ENCODE results near the gene SPTBN1.

The SPTBN1 gene

DNA sequence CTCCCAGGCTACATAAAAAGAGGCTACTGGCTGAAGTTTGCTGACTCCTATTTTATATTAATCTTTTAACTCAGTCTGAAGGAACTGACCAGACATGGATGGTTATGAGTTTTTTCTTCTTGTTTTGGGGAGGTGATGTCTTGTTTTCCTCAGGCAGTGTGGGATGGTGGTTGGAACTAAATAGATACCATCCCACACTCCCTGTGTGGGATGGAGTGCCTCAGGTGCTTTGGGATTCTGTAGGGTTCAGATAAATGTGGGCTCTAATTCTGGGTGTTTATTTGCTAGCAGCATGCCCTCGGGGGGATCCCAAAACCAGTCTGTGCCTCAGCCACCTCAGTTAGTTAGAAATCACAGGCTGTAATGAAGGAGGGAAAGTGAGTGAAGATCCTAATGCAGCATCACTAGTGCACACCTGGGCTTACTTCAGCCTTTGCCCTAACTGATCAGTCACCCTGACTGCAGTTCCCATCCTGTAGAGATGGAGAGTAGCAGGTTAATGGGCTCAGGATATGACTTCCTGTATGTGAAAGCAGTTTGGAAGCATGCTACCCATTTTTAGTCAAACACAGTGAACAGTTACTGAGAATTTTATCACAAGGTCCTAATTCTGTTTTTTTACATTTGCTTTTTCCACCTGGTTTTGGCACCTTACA, 132.2 kb downstream of the SPTBN1 start:
- Histone ChIP-seq H3K4me2 (ENCODE audit: low read length) (no peak overlapping the region), H3K4me1 (ENCODE audit: insufficient read depth, low read length, severe bottlenecking) (peaks cover 1% of the 10 kb centered on the region), H3K4me3 (ENCODE audit: low read depth, low read length, poor library complexity, severe bottlenecking) (no peak overlapping the region), H2AFZ (ENCODE audit: low read length) (no peak overlapping the region), H4K20me1 (ENCODE audit: insufficient read depth, low read length) (no peaks in the 10 kb centered on the region), H3K27ac (ENCODE audit: low read depth, low read length, poor library complexity, severe bottlenecking) (no peak overlapping the region), H3K9ac (ENCODE audit: low read length) (no peak overlapping the region), H3K79me2 (ENCODE audit: insufficient read depth, low read length) (no peaks in the 10 kb centered on the region), H3K9me2 (ENCODE audit: low read depth, low read length) (no peaks in the 10 kb centered on the region), H3K27me3 (ENCODE audit: insufficient read depth, low read length) (no peaks in the 10 kb centered on the region), H3K36me3 (ENCODE audit: insufficient read depth, low read length) (no peaks in the 10 kb centered on the region), H3F3A (ENCODE audit: insufficient read depth, low read length) (no peaks in the 10 kb centered on the region), H3K9me3 (ENCODE audit: low read length) (no peaks in the 10 kb centered on the region)
- TF ChIP-seq, protein P1, sequence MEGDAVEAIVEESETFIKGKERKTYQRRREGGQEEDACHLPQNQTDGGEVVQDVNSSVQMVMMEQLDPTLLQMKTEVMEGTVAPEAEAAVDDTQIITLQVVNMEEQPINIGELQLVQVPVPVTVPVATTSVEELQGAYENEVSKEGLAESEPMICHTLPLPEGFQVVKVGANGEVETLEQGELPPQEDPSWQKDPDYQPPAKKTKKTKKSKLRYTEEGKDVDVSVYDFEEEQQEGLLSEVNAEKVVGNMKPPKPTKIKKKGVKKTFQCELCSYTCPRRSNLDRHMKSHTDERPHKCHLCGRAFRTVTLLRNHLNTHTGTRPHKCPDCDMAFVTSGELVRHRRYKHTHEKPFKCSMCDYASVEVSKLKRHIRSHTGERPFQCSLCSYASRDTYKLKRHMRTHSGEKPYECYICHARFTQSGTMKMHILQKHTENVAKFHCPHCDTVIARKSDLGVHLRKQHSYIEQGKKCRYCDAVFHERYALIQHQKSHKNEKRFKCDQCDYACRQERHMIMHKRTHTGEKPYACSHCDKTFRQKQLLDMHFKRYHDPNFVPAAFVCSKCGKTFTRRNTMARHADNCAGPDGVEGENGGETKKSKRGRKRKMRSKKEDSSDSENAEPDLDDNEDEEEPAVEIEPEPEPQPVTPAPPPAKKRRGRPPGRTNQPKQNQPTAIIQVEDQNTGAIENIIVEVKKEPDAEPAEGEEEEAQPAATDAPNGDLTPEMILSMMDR (IDR thresholded peaks at IDR 0.05; ENCODE audit: low read length): no peak
- no peak for TF ChIP-seq EZH2 (IDR thresholded peaks at IDR 0.05; ENCODE audit: borderline replicate concordance, low read length)

DNA sequence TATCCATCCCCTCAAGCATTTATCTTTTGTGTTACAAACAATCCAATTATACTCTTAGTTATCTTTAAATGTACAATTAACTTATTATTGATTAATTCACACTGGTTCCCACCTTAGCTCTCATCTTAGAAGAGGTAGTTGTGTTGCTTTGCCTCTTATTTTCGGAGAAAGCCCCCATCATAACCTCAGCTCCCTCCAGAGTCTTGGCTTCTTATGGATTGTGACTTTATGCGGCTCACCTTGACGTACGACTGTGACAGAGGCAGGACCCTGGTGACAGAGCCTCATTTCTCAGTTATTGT, 132.9 kb downstream of the SPTBN1 start:
- Histone ChIP-seq H3K4me1 (ENCODE audit: insufficient read depth, low read length, severe bottlenecking) (no peaks in the 10 kb centered on the region), H3K36me3 (ENCODE audit: insufficient read depth, low read length) (no peaks in the 10 kb centered on the region), H3K4me2 (ENCODE audit: low read length) (no peak overlapping the region), H3K9me3 (ENCODE audit: low read length) (no peaks in the 10 kb centered on the region), H3K4me3 (ENCODE audit: low read depth, low read length, poor library complexity, severe bottlenecking) (no peak overlapping the region), H3K79me2 (ENCODE audit: insufficient read depth, low read length) (no peaks in the 10 kb centered on the region), H3K27ac (ENCODE audit: low read depth, low read length, poor library complexity, severe bottlenecking) (no peak overlapping the region), H2AFZ (ENCODE audit: low read length) (no peak overlapping the region), H3F3A (ENCODE audit: insufficient read depth, low read length) (no peaks in the 10 kb centered on the region), H4K20me1 (ENCODE audit: insufficient read depth, low read length) (no peaks in the 10 kb centered on the region), H3K9me2 (ENCODE audit: low read depth, low read length) (no peaks in the 10 kb centered on the region), H3K27me3 (ENCODE audit: insufficient read depth, low read length) (no peaks in the 10 kb centered on the region), H3K9ac (ENCODE audit: low read length) (no peak overlapping the region)
- TF ChIP-seq EZH2 (IDR thresholded peaks at IDR 0.05; ENCODE audit: borderline replicate concordance, low read length): no peak
- TF ChIP-seq, protein P1 (IDR thresholded peaks at IDR 0.05; ENCODE audit: low read length): no peak

DNA sequence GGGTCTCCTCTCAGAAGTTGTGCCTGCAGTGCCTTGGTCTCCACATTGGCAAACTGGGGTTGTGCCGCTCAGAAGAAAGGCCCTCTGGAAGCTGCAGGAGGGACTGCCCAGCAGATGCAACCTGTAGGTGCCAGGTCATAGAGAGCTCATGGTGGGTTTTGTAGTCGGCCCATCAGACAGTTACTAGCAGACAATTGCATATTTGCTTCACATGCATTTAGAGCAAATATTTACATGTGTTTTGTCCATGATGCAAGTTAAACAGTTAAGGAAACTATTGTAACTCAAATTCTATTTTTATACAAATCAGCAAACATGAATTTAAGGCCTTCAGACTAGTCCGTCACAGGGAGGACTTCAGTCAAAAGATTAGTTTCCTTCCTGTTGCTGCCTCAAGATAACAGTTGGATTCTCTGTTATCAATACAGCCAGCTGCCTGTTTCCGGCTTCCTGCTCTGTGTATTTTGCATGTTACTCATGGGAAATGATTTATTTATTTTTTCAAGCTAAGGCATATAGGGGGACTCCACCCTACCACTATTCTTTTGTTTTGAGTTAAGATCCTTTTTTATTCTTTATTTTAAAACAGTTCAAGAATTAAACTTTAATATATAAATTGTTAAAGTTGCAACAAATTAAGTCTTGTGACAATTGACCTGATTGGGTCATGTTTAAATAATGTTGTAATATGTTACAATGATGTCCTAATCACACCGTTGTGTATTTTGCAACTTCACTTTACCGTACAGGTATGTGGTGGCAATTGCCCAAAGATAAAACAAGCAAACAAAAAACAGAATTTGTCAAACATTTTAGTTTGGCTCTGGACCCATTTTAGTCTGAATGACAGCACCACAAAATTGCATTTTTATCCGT, 133.5 kb downstream of the SPTBN1 start:
- H3K36me3 ChIP-seq (ENCODE audit: insufficient read depth, low read length): no peaks in the 10 kb centered on the region
- no peak overlapping the region for H3K9ac ChIP-seq (ENCODE audit: low read length)
- H4K20me1 ChIP-seq (ENCODE audit: insufficient read depth, low read length): no peaks in the 10 kb centered on the region
- no peak overlapping the region for H3K4me2 ChIP-seq (ENCODE audit: low read length)
- no peak overlapping the region for H3K4me3 ChIP-seq (ENCODE audit: low read depth, low read length, poor library complexity, severe bottlenecking)
- TF ChIP-seq, protein P1 (IDR thresholded peaks at IDR 0.05; ENCODE audit: low read length): no peak
- no peak for TF ChIP-seq EZH2 (IDR thresholded peaks at IDR 0.05; ENCODE audit: borderline replicate concordance, low read length)
- H3K4me1 ChIP-seq (ENCODE audit: insufficient read depth, low read length, severe bottlenecking): no peaks in the 10 kb centered on the region
- H3F3A ChIP-seq (ENCODE audit: insufficient read depth, low read length): no peaks in the 10 kb centered on the region
- no peaks in the 10 kb centered on the region for H3K79me2 ChIP-seq (ENCODE audit: insufficient read depth, low read length)
- H3K27me3 ChIP-seq (ENCODE audit: insufficient read depth, low read length): no peaks in the 10 kb centered on the region
- no peaks in the 10 kb centered on the region for H3K9me2 ChIP-seq (ENCODE audit: low read depth, low read length)
- H2AFZ ChIP-seq (ENCODE audit: low read length): no peak overlapping the region
- no peak overlapping the region for H3K27ac ChIP-seq (ENCODE audit: low read depth, low read length, poor library complexity, severe bottlenecking)
- H3K9me3 ChIP-seq (ENCODE audit: low read length): no peaks in the 10 kb centered on the region

Data from OCI-LY1 (cell line).